ENCODE data around the gene KRTAP12-4.
"Not testable (repeated sequence)": the region's sequence is repeated elsewhere in the genome, so short reads cannot be mapped to it uniquely, and the experiment has no call there.

KRTAP12-4 gene

GRCh38 chr21:44614161-44614631 is 40.3 kb downstream of the KRTAP12-4 start:
- no peak overlapping the region for H3K4me3 ChIP-seq (ENCODE audit: low read depth, low read length)
- TF ChIP-seq, protein P1, sequence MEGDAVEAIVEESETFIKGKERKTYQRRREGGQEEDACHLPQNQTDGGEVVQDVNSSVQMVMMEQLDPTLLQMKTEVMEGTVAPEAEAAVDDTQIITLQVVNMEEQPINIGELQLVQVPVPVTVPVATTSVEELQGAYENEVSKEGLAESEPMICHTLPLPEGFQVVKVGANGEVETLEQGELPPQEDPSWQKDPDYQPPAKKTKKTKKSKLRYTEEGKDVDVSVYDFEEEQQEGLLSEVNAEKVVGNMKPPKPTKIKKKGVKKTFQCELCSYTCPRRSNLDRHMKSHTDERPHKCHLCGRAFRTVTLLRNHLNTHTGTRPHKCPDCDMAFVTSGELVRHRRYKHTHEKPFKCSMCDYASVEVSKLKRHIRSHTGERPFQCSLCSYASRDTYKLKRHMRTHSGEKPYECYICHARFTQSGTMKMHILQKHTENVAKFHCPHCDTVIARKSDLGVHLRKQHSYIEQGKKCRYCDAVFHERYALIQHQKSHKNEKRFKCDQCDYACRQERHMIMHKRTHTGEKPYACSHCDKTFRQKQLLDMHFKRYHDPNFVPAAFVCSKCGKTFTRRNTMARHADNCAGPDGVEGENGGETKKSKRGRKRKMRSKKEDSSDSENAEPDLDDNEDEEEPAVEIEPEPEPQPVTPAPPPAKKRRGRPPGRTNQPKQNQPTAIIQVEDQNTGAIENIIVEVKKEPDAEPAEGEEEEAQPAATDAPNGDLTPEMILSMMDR (IDR thresholded peaks at IDR 0.05; ENCODE audit: low read depth, low read length): no peak

DNA sequence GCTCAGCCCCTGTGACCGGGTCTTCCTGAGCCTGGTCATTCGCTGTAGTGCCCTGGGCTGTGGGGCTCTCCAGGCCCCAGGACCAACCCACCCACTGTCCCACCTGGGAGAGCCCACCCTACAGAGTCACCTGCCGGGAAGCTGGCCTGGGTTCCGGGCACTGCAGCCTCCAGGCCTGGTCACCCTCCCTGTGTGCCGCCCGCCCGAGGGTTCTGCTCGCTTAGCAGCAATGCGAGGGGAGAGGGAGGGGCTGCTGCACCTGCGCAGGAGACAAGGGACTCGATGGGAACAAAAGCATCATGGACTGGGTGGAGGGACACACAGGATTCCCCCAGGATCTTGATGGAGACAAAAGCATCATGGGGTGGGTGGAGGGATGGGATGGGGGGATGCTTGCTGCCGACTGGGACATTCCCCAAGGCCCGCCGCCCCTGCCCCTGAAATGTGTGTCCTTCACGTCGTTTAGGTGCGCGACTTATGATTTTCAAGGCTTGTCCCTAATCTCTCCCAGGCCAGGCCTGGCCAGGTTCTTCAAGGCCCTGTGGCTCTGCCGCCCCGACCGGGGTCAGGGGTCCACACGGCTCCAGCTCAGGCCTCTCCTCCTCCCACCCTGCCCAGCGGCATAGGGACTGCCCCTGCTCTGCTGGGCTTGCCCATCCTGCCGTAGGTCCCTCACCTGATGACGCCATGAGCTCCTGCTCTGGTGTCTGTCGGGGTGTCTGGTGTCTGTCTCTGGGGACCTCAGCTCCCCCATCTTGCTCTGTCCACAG is 40.9 kb downstream of the KRTAP12-4 start:
- TF ChIP-seq, protein P1 (IDR thresholded peaks at IDR 0.05; ENCODE audit: low read depth, low read length): no peak
- H3K4me3 ChIP-seq (ENCODE audit: low read depth, low read length): no peak overlapping the region

GRCh38 chr21:44612669-44613229 is 41.7 kb downstream of the KRTAP12-4 start:
- TF ChIP-seq, protein P1 (IDR thresholded peaks at IDR 0.05; ENCODE audit: low read depth, low read length): no peak

GRCh38 chr21:44612029-44612486 is 42.4 kb downstream of the KRTAP12-4 start, which contains the start of gene KRTAP10-8:
Gene KRTAP10-8 (plus strand): TSS chr21:44612079. CDS start chr21:44612101, 22 bp downstream.
- TF ChIP-seq, protein P1 (IDR thresholded peaks at IDR 0.05; ENCODE audit: low read depth, low read length): no peak
- no peak within 1 kb of the TSS for H3K4me3 ChIP-seq (ENCODE audit: low read depth, low read length)

More at GRCh38 chr21:44612669-44613229, 41.7 kb downstream of the KRTAP12-4 start:
- no peak overlapping the region for H3K4me3 ChIP-seq (ENCODE audit: low read depth, low read length)

GRCh38 chr21:44611551-44611950 is 42.9 kb downstream of the KRTAP12-4 start:
- no peak overlapping the region for H3K4me3 ChIP-seq (ENCODE audit: low read depth, low read length)
- TF ChIP-seq, protein P1 (IDR thresholded peaks at IDR 0.05; ENCODE audit: low read depth, low read length): no peak

- not testable (repeated sequence) for H3K4me3 ChIP-seq (ENCODE audit: low read depth, low read length)
These were observed 44.2 kb downstream of the KRTAP12-4 start for GRCh38 chr21:44610157-44610843.

DNA sequence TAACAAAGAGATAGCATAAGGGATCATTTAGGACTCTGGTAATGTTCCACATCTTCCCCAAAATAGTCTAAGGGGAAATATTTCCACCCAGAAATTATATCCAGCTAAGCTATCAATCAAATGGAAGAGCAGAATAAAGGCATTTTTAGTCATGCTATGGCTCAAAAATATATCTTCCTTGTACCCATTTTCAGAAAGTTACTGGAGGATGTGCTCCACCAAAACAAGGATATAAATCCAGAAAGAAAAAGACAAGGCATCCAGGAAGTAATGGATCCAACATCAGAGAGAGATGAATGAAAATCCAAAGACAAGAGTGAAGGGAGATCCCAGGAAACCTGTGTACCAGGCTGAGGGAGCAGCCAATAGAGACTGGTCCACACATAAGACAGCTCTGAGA is 45.3 kb downstream of the KRTAP12-4 start:
- no peak overlapping the region for H3K4me3 ChIP-seq (ENCODE audit: low read depth, low read length)
- TF ChIP-seq, protein P1 (IDR thresholded peaks at IDR 0.05; ENCODE audit: low read depth, low read length): no peak
